CD4-positive, alpha-beta T cell treated with Interferon gamma for 1 hour (primary cell): ENCODE results near the gene SERPINA12.

Source experiments
- DNase-seq: peaks from one replicate; pipeline ENCODE4 v3.0.0-alpha.2; 2020

Gene SERPINA12

GRCh38 chr14:94462219-94462551, 47.1 kb downstream of the SERPINA12 start:
- DNase-seq, result no peak

- DNase-seq, result no peak
These were observed 47.6 kb downstream of the SERPINA12 start for GRCh38 chr14:94461526-94462218.

- DNase-seq, result no peak
These were observed 48.4 kb downstream of the SERPINA12 start for GRCh38 chr14:94460631-94461416.

GRCh38 chr14:94458558-94459205, 50.6 kb downstream of the SERPINA12 start:
- DNase-seq, result no peak

- DNase-seq, result no peak
These were observed 51.2 kb downstream of the SERPINA12 start for GRCh38 chr14:94458096-94458495.

- DNase-seq, result no peak
These were observed 53.3 kb downstream of the SERPINA12 start for GRCh38 chr14:94455928-94456327.

- no peak for DNase-seq
These were observed 57.4 kb downstream of the SERPINA12 start for GRCh38 chr14:94451826-94452225.

- DNase-seq, result no peak
These were observed 58.0 kb downstream of the SERPINA12 start for GRCh38 chr14:94451091-94451771.

GRCh38 chr14:94450722-94451090, 58.6 kb downstream of the SERPINA12 start:
- no peak for DNase-seq

- DNase-seq, result no peak
These were observed 59.3 kb downstream of the SERPINA12 start for GRCh38 chr14:94449930-94450329.

- no peak for DNase-seq
These were observed 61.0 kb downstream of the SERPINA12 start for GRCh38 chr14:94448071-94448808.

GRCh38 chr14:94447206-94447605, 62.1 kb downstream of the SERPINA12 start:
- DNase-seq, result no peak

GRCh38 chr14:94446126-94446525, 63.1 kb downstream of the SERPINA12 start:
- no peak for DNase-seq

- DNase-seq, result no peak
These were observed 64.3 kb downstream of the SERPINA12 start for GRCh38 chr14:94445003-94445402.

GRCh38 chr14:94441531-94442205, 67.6 kb downstream of the SERPINA12 start:
- DNase-seq, result no peak

- no peak for DNase-seq
These were observed 68.1 kb downstream of the SERPINA12 start for GRCh38 chr14:94441130-94441529.

- DNase-seq, result no peak
These were observed 69.7 kb downstream of the SERPINA12 start for GRCh38 chr14:94439453-94440057.
